ENCODE data around the gene STK11. TPM values are rescaled to one million over a fixed set of nuclear protein-coding genes. Genes with fewer than 3 reads are reported as not detected.

Gene STK11
- polyA plus RNA-seq, 2 of the 4 experiments (the other 2 are of a cell fraction) = 16.2 to 33.6 TPM

GRCh38 chr19:1240925-1241324 is 35.3 kb downstream of the STK11 start:
- Histone ChIP-seq H3K4me1 (peaks cover 49% of the 10 kb centered on the region), H3K4me2 (peak overlapping the region; percentile 98), H3K4me3 (peak overlapping the region; percentile 77; the same call in 1 of the 3 replicates), H3K9me3 (no peaks in the 10 kb centered on the region), H3K27ac (peak overlapping the region; percentile 89 to 100; a peak in 5 of 6 replicates)
- FAIRE-seq (no peak), ATAC-seq (no peak), DNase-seq (ENCODE audit: low read depth in 1 of 2, low spot score in 1 of 2) (no peak)
- TF ChIP-seq, protein P1, sequence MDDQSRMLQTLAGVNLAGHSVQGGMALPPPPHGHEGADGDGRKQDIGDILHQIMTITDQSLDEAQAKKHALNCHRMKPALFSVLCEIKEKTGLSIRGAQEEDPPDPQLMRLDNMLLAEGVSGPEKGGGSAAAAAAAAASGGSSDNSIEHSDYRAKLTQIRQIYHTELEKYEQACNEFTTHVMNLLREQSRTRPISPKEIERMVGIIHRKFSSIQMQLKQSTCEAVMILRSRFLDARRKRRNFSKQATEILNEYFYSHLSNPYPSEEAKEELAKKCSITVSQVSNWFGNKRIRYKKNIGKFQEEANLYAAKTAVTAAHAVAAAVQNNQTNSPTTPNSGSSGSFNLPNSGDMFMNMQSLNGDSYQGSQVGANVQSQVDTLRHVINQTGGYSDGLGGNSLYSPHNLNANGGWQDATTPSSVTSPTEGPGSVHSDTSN (IDR thresholded peaks at IDR 0.05) = no peak
- TF ChIP-seq, protein P2, sequence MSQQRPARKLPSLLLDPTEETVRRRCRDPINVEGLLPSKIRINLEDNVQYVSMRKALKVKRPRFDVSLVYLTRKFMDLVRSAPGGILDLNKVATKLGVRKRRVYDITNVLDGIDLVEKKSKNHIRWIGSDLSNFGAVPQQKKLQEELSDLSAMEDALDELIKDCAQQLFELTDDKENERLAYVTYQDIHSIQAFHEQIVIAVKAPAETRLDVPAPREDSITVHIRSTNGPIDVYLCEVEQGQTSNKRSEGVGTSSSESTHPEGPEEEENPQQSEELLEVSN (IDR thresholded peaks at IDR 0.05; ENCODE audit: borderline replicate concordance, low read depth) = 0 out of 2 replicates have a peak, but pooled peaks have one; percentile 2
- ChIA-PET POLR2A (interaction anchor here (0.8 to 1.8 kb wide), 2 partner anchors 28 to 257 kb away, joined by 7 read pairs; partner anchors contain the start of genes CIRBP and WDR18), CTCF (interaction anchor here (0.6 to 7.5 kb wide), 16 partner anchors 11 to 582 kb away, joined by 3 to 500 read pairs (median 4); partner anchors contain the start of gene CIRBP)
- 84% methylated on average over 14 of the region's 15 CpGs for WGBS (ENCODE audit: missing lambda C conversion rate)

- peaks cover 49% of the 10 kb centered on the region for H3K4me1 ChIP-seq
- H3K27ac ChIP-seq = peak within 1 kb of the TSS; percentile 89 to 100
- ATAC-seq (peak; percentile 51 to 66), DNase-seq (ENCODE audit: low read depth in 1 of 2, low spot score in 1 of 2) (peak; percentile 83 to 94), FAIRE-seq (no peak)
- no peaks in the 10 kb centered on the region for H3K9me3 ChIP-seq
- H3K4me3 ChIP-seq = peak within 1 kb of the TSS; percentile 77
- TF ChIP-seq, protein P2 (IDR thresholded peaks at IDR 0.05; ENCODE audit: borderline replicate concordance, low read depth) = 0 out of 2 replicates have a peak, but pooled peaks have one; percentile 1
- TF ChIP-seq BHLHE40 (IDR thresholded peaks at IDR 0.05; ENCODE audit: low read depth, low read length) (0 out of 2 replicates have a peak, but pooled peaks have one; percentile 36), MAX (IDR thresholded peaks at IDR 0.05) (peak; percentile 35; the same call in 1 of the 2 replicates), HOXB5 (CRISPR knock-in tag; IDR thresholded peaks at IDR 0.05) (no peak), JUN (IDR thresholded peaks at IDR 0.05) (peak in 1 of 2 experiments; percentile 48; a peak in 1 of 5 replicates), POLR2A (IDR thresholded peaks at IDR 0.05; ENCODE audit: low read length) (peak; percentile 71), RARB (CRISPR knock-in tag; IDR thresholded peaks at IDR 0.05) (no peak)
- POLR2A ChIA-PET = interaction anchor here (1.8 kb wide), 1 partner anchor 28 kb away, joined by 7 read pairs; the partner anchor contains the start of gene CIRBP
- 2% methylated on average over 10 of the region's 79 CpGs for WGBS (ENCODE audit: missing lambda C conversion rate)
- peak within 1 kb of the TSS; percentile 98 for H3K4me2 ChIP-seq
- CTCF ChIA-PET = interaction anchor here (0.6 to 7.5 kb wide), 13 partner anchors 11 to 582 kb away, joined by 3 to 500 read pairs (median 4); partner anchors contain the start of gene CIRBP
Observed at GRCh38 chr19:1241417-1242095, 36.0 kb downstream of the STK11 start, which contains the start of gene ATP5F1D. Gene ATP5F1D, plus strand, starts transcription at chr19:1241751. Its CDS starts 100 bp downstream, at chr19:1241851.

DNA sequence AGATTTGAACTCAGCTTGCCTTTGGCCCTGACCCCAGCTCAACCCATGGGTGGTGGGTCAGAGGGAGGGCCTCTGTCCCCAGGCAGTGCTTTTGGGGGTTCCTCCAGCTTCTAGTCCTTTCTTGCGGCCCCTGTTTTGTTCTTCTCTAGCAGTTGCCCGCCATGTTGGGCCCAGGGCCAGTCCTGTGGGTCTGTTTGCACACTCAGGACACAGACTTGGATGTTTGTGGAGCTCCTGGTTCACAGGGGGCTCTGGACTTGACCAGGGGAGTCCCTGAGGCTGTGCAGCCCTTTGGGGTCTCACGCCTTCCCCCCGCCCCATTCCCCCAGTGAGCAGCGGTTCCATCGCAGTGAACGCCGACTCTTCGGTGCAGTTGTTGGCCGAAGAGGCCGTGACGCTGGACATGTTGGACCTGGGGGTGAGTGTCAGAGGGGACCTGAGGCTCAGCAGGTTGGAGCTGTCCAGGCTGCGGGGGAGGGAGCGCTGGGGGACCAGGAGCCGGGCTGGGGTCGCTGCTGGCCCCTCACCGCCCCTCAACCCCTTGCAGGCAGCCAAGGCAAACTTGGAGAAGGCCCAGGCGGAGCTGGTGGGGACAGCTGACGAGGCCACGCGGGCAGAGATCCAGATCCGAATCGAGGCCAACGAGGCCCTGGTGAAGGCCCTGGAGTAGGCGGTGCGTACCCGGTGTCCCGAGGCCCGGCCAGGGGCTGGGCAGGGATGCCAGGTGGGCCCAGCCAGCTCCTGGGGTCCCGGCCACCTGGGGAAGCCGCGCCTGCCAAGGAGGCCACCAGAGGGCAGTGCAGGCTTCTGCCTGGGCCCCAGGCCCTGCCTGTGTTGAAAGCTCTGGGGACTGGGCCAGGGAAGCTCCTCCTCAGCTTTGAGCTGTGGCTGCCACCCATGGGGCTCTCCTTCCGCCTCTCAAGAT is 38.5 kb downstream of the STK11 start:
- Histone ChIP-seq H3K4me3 (peak overlapping the region; percentile 31; the same call in 2 of the 3 replicates), H3K4me1 (peaks cover 61% of the 10 kb centered on the region), H3K4me2 (peak overlapping the region; percentile 86), H3K27ac (peak overlapping the region; percentile 76 to 91), H3K9me3 (no peaks in the 10 kb centered on the region)
- FAIRE-seq = no peak
- ATAC-seq = peak; percentile 33 to 70
- peak; percentile 79 to 84 for DNase-seq (ENCODE audit: low read depth in 1 of 2, low spot score in 1 of 2)
- 60% methylated on average over 19 of the region's 33 CpGs for WGBS (ENCODE audit: missing lambda C conversion rate)
- TF ChIP-seq CHD4 (IDR thresholded peaks at IDR 0.05; ENCODE audit: borderline replicate concordance) = no peak
- TF ChIP-seq FOXS1 (CRISPR knock-in tag; IDR thresholded peaks at IDR 0.05) = no peak
- 0 out of 5 replicates have a peak, but pooled peaks of 1 of the 2 experiments have one; percentile 5 for TF ChIP-seq JUN (IDR thresholded peaks at IDR 0.05)
- peak; percentile 73 to 87 for TF ChIP-seq RAD21 (conservative IDR thresholded peaks at IDR 0.05 in 1 of 2, IDR thresholded peaks at IDR 0.05 in 1 of 2)
- TF ChIP-seq SMC3 (IDR thresholded peaks at IDR 0.05) = peak; percentile 68
- no peak for TF ChIP-seq RCOR1 (IDR thresholded peaks at IDR 0.05; ENCODE audit: low read depth, low read length)
- TF ChIP-seq, protein P1 (IDR thresholded peaks at IDR 0.05) = no peak
- TF ChIP-seq CEBPB (IDR thresholded peaks at IDR 0.05) = 0 out of 4 replicates have a peak, but pooled peaks of 1 of the 2 experiments have one; percentile 12
- no peak for TF ChIP-seq MAZ (IDR thresholded peaks at IDR 0.05; ENCODE audit: borderline replicate concordance, low read depth, low read length)
- no peak for TF ChIP-seq SREBF2 (IDR thresholded peaks at IDR 0.05)
- no peak for TF ChIP-seq HOXB5 (CRISPR knock-in tag; IDR thresholded peaks at IDR 0.05)
- peak; percentile 80 for TF ChIP-seq CTCF (IDR thresholded peaks at IDR 0.05)
- TF ChIP-seq NFE2L2 (conservative IDR thresholded peaks at IDR 0.05; ENCODE audit: low read length) = no peak
- ChIA-PET CTCF (interaction anchor here (0.6 to 7.5 kb wide), 24 partner anchors 12 to 460 kb away, joined by 3 to 500 read pairs (median 5); partner anchors contain the start of genes ARHGAP45, CIRBP, FAM174C and POLR2E), POLR2A (interaction anchor here (0.6 to 4.5 kb wide), 7 partner anchors 9 to 611 kb away, joined by 3 to 98 read pairs (median 9); partner anchors contain the start of genes CIRBP and FAM174C)
